Measurements from ENCODE around the gene ANXA5. TPM values are rescaled to one million over a fixed set of nuclear protein-coding genes. Genes with fewer than 3 reads are reported as not detected.

The ANXA5 gene
- total and polyA plus RNA-seq, 12 donors = 209 to 654 (median 401) TPM

DNA sequence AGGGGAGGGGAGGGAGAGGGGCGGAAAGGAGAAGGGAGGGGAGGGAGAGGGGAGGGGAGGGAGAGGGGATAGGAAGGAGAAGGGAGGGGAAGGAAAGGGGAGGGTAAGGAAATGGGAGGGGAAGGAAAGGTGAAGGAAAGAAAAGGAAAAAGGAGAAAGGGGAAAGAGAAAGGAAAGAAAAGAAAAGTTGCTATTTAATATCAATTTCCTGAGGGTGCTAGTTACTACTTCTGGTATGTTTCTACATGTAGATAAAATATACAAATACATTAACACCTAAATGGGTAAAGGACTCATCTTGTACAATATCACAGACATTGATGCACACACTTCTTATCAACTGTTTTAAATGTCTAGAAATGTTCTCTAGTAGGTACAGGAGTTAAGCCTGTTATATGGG lies 22.6 kb downstream of the ANXA5 start:
- DNase-seq = no peak
- Histone ChIP-seq H3K27me3 (no peaks in the 10 kb centered on the region), H3K27ac (no peak overlapping the region), H3K36me3 (replicated peaks in 1 of 2) (peaks cover 0 to 91% of the 10 kb centered on the region in 2 donors), H3K9me3 (replicated peaks in 1 of 3) (no peaks in the 10 kb centered on the region), H3K4me1 (replicated peaks in 1 of 2) (peaks cover 0 to 16% of the 10 kb centered on the region in 2 donors), H3K4me3 (no peak overlapping the region)
- intact Hi-C loops (cut with DNase I) = no loop called here
- WGBS, 4 donors = 56 to 93% (median 79%) methylated on average over 1 of the region's 1 CpG; no CpG with 5 or more reads in 1 of the 4 donors
- TF ChIP-seq, protein P1, sequence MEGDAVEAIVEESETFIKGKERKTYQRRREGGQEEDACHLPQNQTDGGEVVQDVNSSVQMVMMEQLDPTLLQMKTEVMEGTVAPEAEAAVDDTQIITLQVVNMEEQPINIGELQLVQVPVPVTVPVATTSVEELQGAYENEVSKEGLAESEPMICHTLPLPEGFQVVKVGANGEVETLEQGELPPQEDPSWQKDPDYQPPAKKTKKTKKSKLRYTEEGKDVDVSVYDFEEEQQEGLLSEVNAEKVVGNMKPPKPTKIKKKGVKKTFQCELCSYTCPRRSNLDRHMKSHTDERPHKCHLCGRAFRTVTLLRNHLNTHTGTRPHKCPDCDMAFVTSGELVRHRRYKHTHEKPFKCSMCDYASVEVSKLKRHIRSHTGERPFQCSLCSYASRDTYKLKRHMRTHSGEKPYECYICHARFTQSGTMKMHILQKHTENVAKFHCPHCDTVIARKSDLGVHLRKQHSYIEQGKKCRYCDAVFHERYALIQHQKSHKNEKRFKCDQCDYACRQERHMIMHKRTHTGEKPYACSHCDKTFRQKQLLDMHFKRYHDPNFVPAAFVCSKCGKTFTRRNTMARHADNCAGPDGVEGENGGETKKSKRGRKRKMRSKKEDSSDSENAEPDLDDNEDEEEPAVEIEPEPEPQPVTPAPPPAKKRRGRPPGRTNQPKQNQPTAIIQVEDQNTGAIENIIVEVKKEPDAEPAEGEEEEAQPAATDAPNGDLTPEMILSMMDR (IDR thresholded peaks at IDR 0.05) = no peak
- TF ChIP-seq POLR2A (IDR thresholded peaks at IDR 0.05) = no peak

DNA sequence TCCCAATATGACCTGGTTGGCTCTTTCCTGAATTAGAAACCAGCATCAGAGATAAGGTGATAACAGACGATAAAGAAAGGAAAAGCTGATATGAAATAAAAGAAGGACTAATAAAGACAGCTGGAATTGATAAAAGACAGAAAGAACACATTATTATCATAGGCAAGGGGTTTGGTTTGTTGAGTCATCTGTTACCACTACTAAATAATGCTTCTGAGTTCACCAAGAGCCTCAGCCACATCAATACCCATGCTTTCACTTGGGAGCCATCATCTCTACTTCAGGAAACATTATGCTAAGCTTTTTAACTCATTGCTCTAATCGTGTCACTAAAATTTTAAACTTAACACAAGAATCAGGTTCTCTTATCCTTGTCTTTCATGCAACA lies 27.6 kb downstream of the ANXA5 start:
- Histone ChIP-seq H3K36me3 (replicated peaks in 1 of 2) (peaks cover 0 to 65% of the 10 kb centered on the region in 2 donors), H3K4me3 (no peak overlapping the region), H3K27ac (no peak overlapping the region), H3K9me3 (replicated peaks in 1 of 3) (no peaks in the 10 kb centered on the region), H3K4me1 (replicated peaks in 1 of 2) (no peaks in the 10 kb centered on the region), H3K27me3 (no peaks in the 10 kb centered on the region)
- WGBS, 4 donors = 58 to 61% (median 59%) methylated on average over 2 of the region's 2 CpGs
- TF ChIP-seq, protein P1 (IDR thresholded peaks at IDR 0.05) = no peak
- no peak for TF ChIP-seq POLR2A (IDR thresholded peaks at IDR 0.05)
- DNase-seq = no peak
- intact Hi-C loops (cut with DNase I) = loop anchor here in 1 of 2 donors (10.0 kb wide), 1 partner anchor 204 kb away; no protein-coding TSS in a partner anchor

DNA sequence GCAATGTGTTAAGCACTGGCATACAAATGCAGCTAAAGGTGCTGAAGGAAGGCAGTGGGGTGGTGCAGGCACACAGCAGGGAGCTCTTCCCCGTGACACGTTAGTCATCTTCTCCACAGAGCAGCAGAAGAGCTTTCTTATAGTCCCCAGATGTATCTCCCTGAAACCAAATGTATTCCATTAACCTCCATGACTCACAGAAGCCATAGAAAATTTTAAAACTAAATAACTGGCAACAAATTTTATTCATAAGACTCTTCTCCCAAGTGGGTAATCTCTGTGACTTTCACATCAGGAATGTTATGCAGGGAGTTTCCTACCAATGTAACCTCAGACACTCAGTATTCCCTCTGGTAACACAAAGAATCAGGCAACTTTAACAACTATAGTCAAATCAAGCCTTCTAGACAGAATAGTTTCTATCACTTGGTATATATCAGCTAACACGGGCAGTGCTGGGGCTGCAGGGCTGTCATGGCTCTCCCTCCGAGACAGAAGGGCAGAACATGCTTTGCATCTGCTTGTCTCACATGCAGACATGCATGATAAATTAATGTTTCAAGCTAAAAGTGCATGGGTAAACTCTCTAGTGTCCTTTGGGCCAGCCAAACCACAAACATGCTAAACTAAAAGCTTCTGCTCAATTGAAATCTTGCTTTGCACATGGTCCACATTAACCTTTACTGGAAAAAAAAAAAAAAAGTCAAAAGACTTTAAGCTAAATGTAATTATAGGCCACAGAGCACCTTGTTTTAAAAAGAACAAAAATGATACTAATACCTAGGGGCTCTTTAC lies 28.2 kb downstream of the ANXA5 start:
- no peaks in the 10 kb centered on the region for H3K27me3 ChIP-seq
- peaks cover 0 to 63% of the 10 kb centered on the region in 2 donors for H3K36me3 ChIP-seq (replicated peaks in 1 of 2)
- no peaks in the 10 kb centered on the region for H3K9me3 ChIP-seq (replicated peaks in 1 of 3)
- H3K4me1 ChIP-seq (replicated peaks in 1 of 2) = no peaks in the 10 kb centered on the region
- TF ChIP-seq POLR2A (IDR thresholded peaks at IDR 0.05) = no peak
- TF ChIP-seq, protein P1 (IDR thresholded peaks at IDR 0.05) = no peak
- DNase-seq = no peak
- WGBS, 4 donors = 88 to 93% (median 89%) methylated on average over 4 of the region's 4 CpGs
- H3K27ac ChIP-seq = peak overlapping the region in 2 of 5 donors; percentile 14 to 40
- no peak overlapping the region for H3K4me3 ChIP-seq
- intact Hi-C loops (cut with DNase I) = loop anchor here in 1 of 2 donors (10.0 kb wide), 1 partner anchor 204 kb away; no protein-coding TSS in a partner anchor

DNA sequence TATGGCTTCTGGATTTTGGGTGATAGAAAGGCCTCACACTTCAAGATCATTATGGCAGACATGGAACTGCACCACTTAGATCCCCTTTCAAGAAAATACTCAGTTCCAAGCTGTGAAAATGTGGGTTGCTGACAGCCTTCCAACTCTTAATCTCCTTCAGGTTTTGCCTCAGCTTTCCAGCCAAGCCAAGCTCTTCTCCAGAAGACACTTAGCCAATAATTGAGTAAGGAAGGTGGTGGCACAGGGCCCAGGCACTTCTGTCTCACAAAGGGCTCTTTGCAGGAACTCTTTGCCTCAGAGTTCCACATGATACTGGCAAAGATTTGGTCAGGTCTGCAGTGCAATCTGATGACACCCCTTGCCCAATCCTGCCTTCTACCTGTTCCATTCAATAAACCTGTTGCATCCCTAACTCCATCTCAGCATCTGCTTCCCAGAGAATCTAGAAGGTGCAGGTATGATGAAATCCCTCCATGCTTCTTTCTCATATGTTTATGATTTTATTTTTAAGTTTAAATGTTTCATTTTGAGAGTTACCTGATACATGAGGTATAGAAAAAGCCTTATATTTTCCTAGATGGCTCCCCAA lies 30.6 kb downstream of the ANXA5 start:
- no peak for TF ChIP-seq POLR2A (IDR thresholded peaks at IDR 0.05)
- TF ChIP-seq, protein P1 (IDR thresholded peaks at IDR 0.05) = no peak
- no peak overlapping the region for H3K27ac ChIP-seq
- intact Hi-C loops (cut with DNase I) = loop anchor here in 1 of 2 donors (10.0 kb wide), 1 partner anchor 201 kb away; no protein-coding TSS in a partner anchor
- H3K9me3 ChIP-seq (replicated peaks in 1 of 3) = no peaks in the 10 kb centered on the region
- peaks cover 0 to 40% of the 10 kb centered on the region in 2 donors for H3K36me3 ChIP-seq (replicated peaks in 1 of 2)
- H3K4me1 ChIP-seq (replicated peaks in 1 of 2) = no peaks in the 10 kb centered on the region
- no peak for DNase-seq
- H3K4me3 ChIP-seq = no peak overlapping the region
- no peaks in the 10 kb centered on the region for H3K27me3 ChIP-seq
